Activated CD4-positive, alpha-beta memory T cell treated with anti-CD3 and anti-CD28 coated beads, Interleukin-2, amount 10 ng/mL, durations not matched to agents 7 days and 5 days (primary cell): ENCODE measurements around the gene TLK2. TPM values are rescaled to one million over a fixed set of nuclear protein-coding genes. Genes with fewer than 3 reads are reported as not detected.

ENCODE experiments used
- CTCF ChIA-PET: fragments of 350-600 bp; sonication (Branson Sonifier 250); formaldehyde crosslinking; loops from one replicate; lab custom pipeline; 2021; ENCODE audit warnings: antibody characterized with exemption, inconsistent platforms; lab: Charles Lee
- POLR2A ChIA-PET: fragments of 350-600 bp; sonication (Branson Sonifier 250); formaldehyde crosslinking; loops from one replicate; lab custom pipeline; 2021; ENCODE audit warnings: antibody characterized with exemption; lab: Charles Lee
- DNase-seq: peaks from one replicate; pipeline ENCODE4 v3.0.0-alpha.2; 2020
- H3K27ac Mint-ChIP-seq: one replicate; pipeline ENCODE4 v1.8.0; 2021; ENCODE audit warnings: mild to moderate bottlenecking, mixed read lengths
- H3K27me3 Mint-ChIP-seq: one replicate; pipeline ENCODE4 v1.8.0; 2021; ENCODE audit warnings: mixed read lengths
- H3K36me3 Mint-ChIP-seq: one replicate; pipeline ENCODE4 v1.8.0; 2021; ENCODE audit warnings: low read depth, mixed read lengths
- H3K4me1 Mint-ChIP-seq: one replicate; pipeline ENCODE4 v1.8.0; 2021; ENCODE audit warnings: mixed read lengths
- H3K4me3 Mint-ChIP-seq: one replicate; pipeline ENCODE4 v1.8.0; 2021; ENCODE audit warnings: mild to moderate bottlenecking, mixed read lengths
- H3K9me3 Mint-ChIP-seq: one replicate; pipeline ENCODE4 v1.8.0; 2021; ENCODE audit warnings: mixed read lengths
- total RNA-seq, 2 experiments: library from RNA; stranded (reverse); gene quantifications; one replicate each; pipeline ENCODE4 v1.2.3, GENCODE V29; 2021

TLK2 gene
- total RNA-seq, 2 experiments from 2014 or later: 42.2 to 46.1 TPM

DNA sequence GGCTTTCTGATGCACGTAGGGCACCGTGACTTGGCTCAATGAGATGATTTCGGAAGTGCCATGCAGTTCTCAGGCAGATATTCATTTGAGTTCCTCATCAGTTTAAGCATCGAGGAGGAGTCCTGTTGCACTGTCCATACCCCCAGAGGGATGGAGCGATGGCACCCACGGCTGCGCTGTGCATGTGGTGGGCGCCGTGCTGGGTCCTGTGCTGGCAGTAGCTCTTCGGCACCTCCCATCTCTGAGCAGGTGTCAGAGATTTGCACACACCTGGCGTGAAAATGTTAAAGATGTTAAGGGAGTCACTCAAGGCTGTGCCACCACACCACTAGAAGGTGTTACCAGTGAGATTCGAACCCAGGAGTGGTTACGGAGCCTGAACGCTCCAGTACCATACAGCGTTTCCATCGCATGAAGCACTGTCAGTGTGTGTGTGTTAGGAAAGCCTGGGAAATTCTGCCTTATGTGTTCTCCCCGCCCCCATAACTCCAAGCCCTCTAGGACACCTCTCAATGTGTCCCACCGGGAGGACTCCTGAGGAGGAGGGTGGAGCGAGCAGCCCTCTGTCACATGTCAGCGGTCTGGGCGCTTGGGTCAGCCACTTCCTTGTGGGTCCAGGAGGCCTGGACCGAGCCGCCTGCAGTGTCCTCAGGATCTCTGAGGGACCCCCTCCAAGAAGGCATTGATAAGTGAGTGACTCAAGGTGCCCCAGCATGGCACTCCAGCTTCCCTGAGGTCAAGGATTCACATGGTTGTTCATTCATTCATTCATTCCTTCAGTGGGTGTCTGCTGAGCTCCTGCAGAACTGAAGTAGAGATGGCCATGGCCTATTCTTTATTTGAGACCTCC, 152.7 kb downstream of the TLK2 start:
- no peaks in the 10 kb centered on the region for H3K36me3 Mint-ChIP-seq
- CTCF ChIA-PET: no interaction called here
- no peak for DNase-seq
- H3K27me3 Mint-ChIP-seq: peaks cover 20% of the 10 kb centered on the region
- POLR2A ChIA-PET: no interaction called here
- no peaks in the 10 kb centered on the region for H3K9me3 Mint-ChIP-seq
- H3K4me1 Mint-ChIP-seq: peaks cover 10% of the 10 kb centered on the region
- no peak overlapping the region for H3K4me3 Mint-ChIP-seq
- H3K27ac Mint-ChIP-seq: no peak overlapping the region

- H3K4me3 Mint-ChIP-seq: no peak overlapping the region
- H3K9me3 Mint-ChIP-seq: no peaks in the 10 kb centered on the region
- no peak for DNase-seq
- POLR2A ChIA-PET: no interaction called here
- peaks cover 10% of the 10 kb centered on the region for H3K4me1 Mint-ChIP-seq
- CTCF ChIA-PET: no interaction called here
- H3K27me3 Mint-ChIP-seq: peaks cover 15% of the 10 kb centered on the region
- no peaks in the 10 kb centered on the region for H3K36me3 Mint-ChIP-seq
- no peak overlapping the region for H3K27ac Mint-ChIP-seq
Observed at GRCh38 chr17:62631936-62632924, 153.6 kb downstream of the TLK2 start.

DNA sequence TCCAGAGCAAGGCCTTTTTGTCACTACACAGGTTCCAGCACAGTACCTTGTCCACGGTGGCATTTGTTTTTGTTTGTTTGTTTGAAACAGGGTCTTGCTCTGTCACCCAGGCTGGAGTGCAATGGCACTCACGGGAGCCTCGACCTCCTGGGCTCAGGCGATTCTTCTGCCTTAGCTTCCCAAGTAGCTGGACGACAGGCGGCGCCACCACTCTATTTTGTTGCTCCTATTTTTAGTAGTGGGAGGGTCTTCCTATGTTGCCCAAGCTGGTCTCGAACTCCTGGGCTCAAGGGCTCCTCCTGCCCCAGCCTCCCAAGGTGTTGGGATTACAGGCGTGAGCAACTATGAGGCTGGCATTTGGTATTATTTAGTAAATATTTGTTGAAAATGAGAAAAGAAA, 159.2 kb downstream of the TLK2 start:
- H3K27ac Mint-ChIP-seq: no peak overlapping the region
- H3K4me3 Mint-ChIP-seq: no peak overlapping the region
- DNase-seq: no peak
- H3K4me1 Mint-ChIP-seq: peaks cover 4% of the 10 kb centered on the region
- POLR2A ChIA-PET: no interaction called here
- CTCF ChIA-PET: no interaction called here
- H3K9me3 Mint-ChIP-seq: no peaks in the 10 kb centered on the region
- H3K36me3 Mint-ChIP-seq: no peaks in the 10 kb centered on the region
- peaks cover 12% of the 10 kb centered on the region for H3K27me3 Mint-ChIP-seq

- DNase-seq: no peak
Observed at GRCh38 chr17:62641153-62641552, 162.5 kb downstream of the TLK2 start.

GRCh38 chr17:62641951-62642350, 163.3 kb downstream of the TLK2 start:
- Mint-ChIP-seq H3K27me3 (peaks cover 28% of the 10 kb centered on the region), H3K4me3 (no peak overlapping the region), H3K27ac (no peak overlapping the region), H3K4me1 (peaks cover 10% of the 10 kb centered on the region), H3K36me3 (no peaks in the 10 kb centered on the region), H3K9me3 (no peaks in the 10 kb centered on the region)
- no peak for DNase-seq
- ChIA-PET POLR2A (no interaction called here), CTCF (interaction anchor here (1.2 kb wide), 1 partner anchor 21 kb away, joined by 6 read pairs; no protein-coding TSS in a partner anchor)

More at GRCh38 chr17:62641153-62641552, 162.5 kb downstream of the TLK2 start:
- Mint-ChIP-seq H3K4me3 (no peak overlapping the region), H3K36me3 (no peaks in the 10 kb centered on the region), H3K27ac (no peak overlapping the region), H3K9me3 (no peaks in the 10 kb centered on the region), H3K4me1 (peaks cover 10% of the 10 kb centered on the region), H3K27me3 (peaks cover 21% of the 10 kb centered on the region)
- POLR2A ChIA-PET: no interaction called here
- CTCF ChIA-PET: no interaction called here

DNA sequence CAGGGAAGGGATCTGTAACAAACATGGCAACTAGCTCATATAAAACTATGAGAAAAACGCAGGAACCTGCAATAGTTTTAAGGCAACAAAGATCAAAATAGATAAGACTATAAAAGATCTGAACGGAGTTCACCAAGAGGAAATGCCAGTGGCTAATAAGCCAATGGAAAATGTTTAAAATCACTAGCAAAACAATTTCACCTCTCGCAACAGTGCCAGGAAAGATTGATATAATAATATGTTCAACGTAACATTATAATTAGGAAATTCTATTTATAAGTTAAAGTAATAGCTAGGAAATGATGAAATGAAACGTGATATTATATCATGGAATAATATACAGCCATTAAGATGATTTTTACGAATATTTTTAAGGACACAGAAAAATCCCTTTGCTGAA, 164.9 kb downstream of the TLK2 start:
- no peak overlapping the region for H3K4me3 Mint-ChIP-seq

GRCh38 chr17:62644487-62645173, 166.0 kb downstream of the TLK2 start:
- Mint-ChIP-seq H3K27me3 (peaks cover 44% of the 10 kb centered on the region), H3K36me3 (no peaks in the 10 kb centered on the region), H3K9me3 (no peaks in the 10 kb centered on the region), H3K27ac (no peak overlapping the region), H3K4me3 (no peak overlapping the region), H3K4me1 (peaks cover 10% of the 10 kb centered on the region)
- no peak for DNase-seq
- ChIA-PET CTCF (no interaction called here), POLR2A (no interaction called here)

More for the DNA sequence above, 164.9 kb downstream of the TLK2 start:
- Mint-ChIP-seq H3K27ac (no peak overlapping the region), H3K9me3 (no peaks in the 10 kb centered on the region), H3K36me3 (no peaks in the 10 kb centered on the region), H3K4me1 (peaks cover 10% of the 10 kb centered on the region), H3K27me3 (peaks cover 36% of the 10 kb centered on the region)
- ChIA-PET CTCF (no interaction called here), POLR2A (no interaction called here)
- DNase-seq: no peak

GRCh38 chr17:62648251-62648955, 169.8 kb downstream of the TLK2 start:
- no peak for DNase-seq
- Mint-ChIP-seq H3K27me3 (peaks cover 52% of the 10 kb centered on the region), H3K9me3 (no peaks in the 10 kb centered on the region), H3K36me3 (no peaks in the 10 kb centered on the region), H3K27ac (no peak overlapping the region), H3K4me1 (peaks cover 19% of the 10 kb centered on the region), H3K4me3 (no peak overlapping the region)
- ChIA-PET POLR2A (interaction anchor here (1.5 kb wide), 1 partner anchor 11 kb away, joined by 3 read pairs; no protein-coding TSS in a partner anchor), CTCF (no interaction called here)

GRCh38 chr17:62648956-62649294, 170.3 kb downstream of the TLK2 start:
- DNase-seq: no peak
- peaks cover 23% of the 10 kb centered on the region for H3K4me1 Mint-ChIP-seq
- ChIA-PET CTCF (no interaction called here), POLR2A (interaction anchor here (1.5 kb wide), 1 partner anchor 11 kb away, joined by 3 read pairs; no protein-coding TSS in a partner anchor)
- peaks cover 55% of the 10 kb centered on the region for H3K27me3 Mint-ChIP-seq
- no peaks in the 10 kb centered on the region for H3K9me3 Mint-ChIP-seq
- H3K27ac Mint-ChIP-seq: no peak overlapping the region
- no peaks in the 10 kb centered on the region for H3K36me3 Mint-ChIP-seq
- H3K4me3 Mint-ChIP-seq: no peak overlapping the region

DNA sequence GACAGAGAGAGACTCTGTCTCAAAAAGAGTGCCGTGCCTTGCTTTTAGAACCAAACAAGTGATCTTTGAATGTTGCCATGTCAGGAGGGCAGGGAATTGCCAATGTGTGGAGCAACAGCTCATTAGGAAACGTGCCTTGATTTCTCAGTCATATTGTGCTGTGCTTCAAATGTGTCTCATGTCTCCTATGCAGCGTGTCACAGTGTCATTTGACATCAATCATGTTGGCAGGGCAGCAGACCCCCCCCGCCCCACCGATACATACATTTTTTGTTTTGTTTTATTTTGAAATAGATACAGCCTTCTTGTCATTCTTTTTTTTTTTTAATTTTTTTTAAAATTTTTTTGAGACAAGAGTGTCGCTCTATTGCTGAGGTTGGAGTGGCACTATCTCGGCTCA, 170.9 kb downstream of the TLK2 start:
- Mint-ChIP-seq H3K4me3 (no peak overlapping the region), H3K27ac (no peak overlapping the region), H3K27me3 (peaks cover 57% of the 10 kb centered on the region), H3K4me1 (peaks cover 27% of the 10 kb centered on the region), H3K36me3 (no peaks in the 10 kb centered on the region), H3K9me3 (no peaks in the 10 kb centered on the region)
- POLR2A ChIA-PET: interaction anchor here (1.5 kb wide), 1 partner anchor 10 kb away, joined by 3 read pairs; no protein-coding TSS in a partner anchor
- no peak for DNase-seq
- CTCF ChIA-PET: interaction anchor here (0.7 kb wide), 1 partner anchor 1080 kb away, joined by 4 read pairs; no protein-coding TSS in a partner anchor

GRCh38 chr17:62650587-62650986, 172.0 kb downstream of the TLK2 start:
- Mint-ChIP-seq H3K4me3 (no peak overlapping the region), H3K27ac (no peak overlapping the region), H3K36me3 (no peaks in the 10 kb centered on the region), H3K9me3 (no peaks in the 10 kb centered on the region), H3K27me3 (peaks cover 56% of the 10 kb centered on the region), H3K4me1 (peaks cover 27% of the 10 kb centered on the region)
- ChIA-PET POLR2A (no interaction called here), CTCF (no interaction called here)
- no peak for DNase-seq
